NCI-H2029 (cell line): ENCODE data around the gene RNH1.

ENCODE experiments used
- DNase-seq: peaks from one replicate; lab custom pipeline; 2025; lab: John Stamatoyannopoulos, UW

RNH1 gene

GRCh38 chr11:499201-500076 is 7.6 kb downstream of the RNH1 start:
- no peak for DNase-seq

GRCh38 chr11:498297-499181 is 8.5 kb downstream of the RNH1 start:
- no peak for DNase-seq

GRCh38 chr11:497565-498296 is 9.3 kb downstream of the RNH1 start:
- no peak for DNase-seq

GRCh38 chr11:496834-497564 is 10.0 kb downstream of the RNH1 start:
- DNase-seq, result no peak

- no peak for DNase-seq
Observed at GRCh38 chr11:495537-495931, 11.5 kb downstream of the RNH1 start.

GRCh38 chr11:494761-495536 is 12.1 kb downstream of the RNH1 start:
- DNase-seq, result no peak

- no peak for DNase-seq
Observed at GRCh38 chr11:492427-493226, 14.4 kb downstream of the RNH1 start.

GRCh38 chr11:491358-491757 is 15.7 kb downstream of the RNH1 start:
- DNase-seq, result no peak

GRCh38 chr11:490930-491260 is 16.1 kb downstream of the RNH1 start:
- no peak for DNase-seq

GRCh38 chr11:490186-490929 is 16.7 kb downstream of the RNH1 start:
- DNase-seq, result no peak

GRCh38 chr11:489610-490185 is 17.3 kb downstream of the RNH1 start:
- no peak for DNase-seq

- no peak for DNase-seq
Observed at GRCh38 chr11:488992-489391, 18.1 kb downstream of the RNH1 start.

- DNase-seq, result no peak
Observed at GRCh38 chr11:488579-488978, 18.5 kb downstream of the RNH1 start.

- no peak for DNase-seq
Observed at GRCh38 chr11:488062-488461, 19.0 kb downstream of the RNH1 start.

- no peak for DNase-seq
Observed at GRCh38 chr11:487571-488021, 19.4 kb downstream of the RNH1 start.

GRCh38 chr11:486189-486588 is 20.9 kb downstream of the RNH1 start:
- DNase-seq, result no peak

GRCh38 chr11:484616-485015 is 22.4 kb downstream of the RNH1 start:
- DNase-seq, result no peak

GRCh38 chr11:479311-479710 is 27.7 kb downstream of the RNH1 start:
- no peak for DNase-seq
